GM21526 (cell line): Measurements from ENCODE around the gene ABCB11.
A peak's percentile ranks its signal among the peaks of the same experiment; 100 is the strongest.
"Not testable (repeated sequence)": the region's sequence is repeated elsewhere in the genome, so short reads cannot be mapped to it uniquely, and the experiment has no call there.

Experiments
- ATAC-seq: cut with Tn5 transposase; IDR thresholded peaks from one replicate; pipeline ENCODE4 v1.9.1; 2021; ENCODE audit warnings: moderate library complexity; ENCODE audit not compliant: unreplicated experiment, low FRiP score

The ABCB11 gene

DNA sequence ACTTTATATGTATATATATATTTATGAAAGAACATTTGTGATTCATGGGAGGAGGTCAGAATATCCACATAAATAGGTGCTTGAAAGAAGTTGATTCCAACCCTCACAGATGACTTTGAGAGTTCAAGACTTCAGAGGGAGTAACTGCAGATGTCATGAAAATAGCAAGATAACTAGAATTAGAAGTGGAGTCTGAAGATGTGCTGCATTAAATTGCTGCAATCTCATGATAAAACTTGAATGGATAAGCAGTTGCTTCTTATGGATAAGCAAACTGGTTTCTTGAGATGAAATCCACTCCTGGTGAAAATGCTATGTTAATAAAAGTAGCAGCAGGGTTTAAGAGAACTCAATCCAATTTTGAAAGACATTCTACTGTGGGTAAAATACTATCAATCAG is 89.8 kb downstream of the ABCB11 start:
- ATAC-seq: no peak

GRCh38 chr2:168939918-168940317 is 91.2 kb downstream of the ABCB11 start:
- ATAC-seq: peak; percentile 83

DNA sequence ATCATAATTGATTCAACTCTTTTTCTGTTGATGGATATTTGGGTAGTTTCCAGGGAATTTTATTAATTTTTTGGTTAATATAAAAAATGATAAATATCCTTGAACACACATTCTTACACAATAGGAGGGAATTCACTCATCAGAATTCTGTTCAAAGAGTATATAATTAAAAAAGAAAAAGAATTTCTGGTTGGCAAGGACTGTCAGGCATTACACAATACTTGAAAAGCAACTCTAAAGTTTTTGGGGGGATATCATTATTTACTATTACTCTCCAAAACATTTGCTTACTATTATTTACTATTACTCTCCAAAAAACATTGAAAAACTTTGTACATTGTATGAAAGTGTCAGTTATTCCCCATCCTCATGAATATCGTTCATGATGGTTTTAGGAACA is 92.1 kb downstream of the ABCB11 start:
- ATAC-seq: no peak

- no peak for ATAC-seq
Measured at GRCh38 chr2:168935810-168936581, 95.1 kb downstream of the ABCB11 start.

DNA sequence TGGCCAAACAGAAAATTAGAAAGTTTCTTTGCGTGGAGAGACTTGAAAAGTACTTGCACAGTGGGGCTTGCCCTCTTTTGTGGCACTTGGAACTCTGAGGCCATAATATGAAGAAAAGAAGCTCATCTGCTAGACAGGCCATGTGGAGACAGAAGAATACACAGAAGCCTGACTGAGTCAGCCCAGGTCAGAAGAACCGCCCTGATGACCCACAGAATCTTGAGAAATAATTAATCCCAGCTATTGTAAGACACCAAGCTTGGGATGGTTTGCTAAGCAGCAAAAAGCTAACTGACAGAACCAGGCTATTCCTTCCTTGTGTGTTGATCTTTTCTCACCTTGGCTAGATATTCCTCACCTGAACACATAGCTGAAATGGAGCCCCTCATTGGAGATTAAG is 96.3 kb downstream of the ABCB11 start:
- no peak for ATAC-seq

DNA sequence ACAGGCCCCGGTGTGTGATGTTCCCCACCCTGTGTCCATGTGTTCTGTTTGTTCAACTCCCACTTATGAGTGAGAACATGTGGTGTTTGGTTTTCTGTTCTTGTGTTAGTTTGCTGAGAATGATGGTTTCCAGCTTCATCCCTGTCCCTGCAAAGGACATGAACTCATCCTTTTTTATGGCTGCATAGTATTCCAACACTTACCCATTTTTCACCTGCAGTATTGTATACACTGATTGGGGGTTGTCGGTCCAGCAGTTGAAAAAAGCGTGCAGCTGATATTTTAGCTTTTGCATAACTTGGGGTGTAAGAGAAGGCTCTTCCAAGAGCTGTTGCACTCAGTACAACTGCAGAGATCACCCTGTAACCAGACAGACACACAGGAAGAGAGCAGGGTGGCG is 99.0 kb downstream of the ABCB11 start:
- not testable (repeated sequence) for ATAC-seq

GRCh38 chr2:168930242-168930641 is 100.9 kb downstream of the ABCB11 start:
- ATAC-seq: no peak

GRCh38 chr2:168929031-168929430 is 102.1 kb downstream of the ABCB11 start:
- no peak for ATAC-seq

- no peak for ATAC-seq
Measured at GRCh38 chr2:168928113-168928831, 102.9 kb downstream of the ABCB11 start.

DNA sequence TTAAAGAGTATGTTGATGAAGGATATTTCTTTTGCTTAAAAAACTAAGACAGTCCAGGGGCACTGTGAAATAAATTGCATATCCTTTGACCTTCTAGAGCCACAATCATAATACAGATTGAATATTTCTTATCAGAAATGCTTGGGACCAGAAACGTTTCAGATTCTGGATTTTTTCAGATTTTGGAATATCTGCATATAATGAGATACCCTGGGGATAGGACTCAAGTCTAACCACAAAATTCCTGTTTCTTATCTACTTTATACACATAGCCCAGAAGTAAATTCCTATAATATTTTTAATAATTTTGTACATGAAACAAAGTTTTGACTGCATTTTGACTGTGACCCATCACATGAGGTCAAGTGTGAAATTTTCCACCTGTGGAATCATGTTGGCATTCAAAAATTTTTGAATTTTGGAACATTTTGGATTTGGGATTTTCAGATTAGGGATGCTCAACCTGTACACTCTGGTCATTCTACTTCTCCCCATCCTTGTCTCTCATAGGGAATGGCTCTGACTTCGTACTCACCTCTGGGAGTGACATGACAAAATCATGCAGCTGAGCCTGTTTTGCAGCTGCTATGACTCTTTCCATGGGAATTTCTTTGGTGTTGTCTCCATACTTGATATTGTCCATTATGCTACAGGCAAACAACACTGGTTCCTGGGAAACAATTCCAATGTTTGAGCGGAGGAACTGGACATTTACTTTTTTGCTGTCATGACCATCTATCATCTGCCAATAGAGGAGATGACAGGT is 104.3 kb downstream of the ABCB11 start:
- ATAC-seq: no peak

- no peak for ATAC-seq
Measured at GRCh38 chr2:168920504-168921157, 110.5 kb downstream of the ABCB11 start.

GRCh38 chr2:168916331-168916675 is 114.8 kb downstream of the ABCB11 start:
- ATAC-seq: no peak

DNA sequence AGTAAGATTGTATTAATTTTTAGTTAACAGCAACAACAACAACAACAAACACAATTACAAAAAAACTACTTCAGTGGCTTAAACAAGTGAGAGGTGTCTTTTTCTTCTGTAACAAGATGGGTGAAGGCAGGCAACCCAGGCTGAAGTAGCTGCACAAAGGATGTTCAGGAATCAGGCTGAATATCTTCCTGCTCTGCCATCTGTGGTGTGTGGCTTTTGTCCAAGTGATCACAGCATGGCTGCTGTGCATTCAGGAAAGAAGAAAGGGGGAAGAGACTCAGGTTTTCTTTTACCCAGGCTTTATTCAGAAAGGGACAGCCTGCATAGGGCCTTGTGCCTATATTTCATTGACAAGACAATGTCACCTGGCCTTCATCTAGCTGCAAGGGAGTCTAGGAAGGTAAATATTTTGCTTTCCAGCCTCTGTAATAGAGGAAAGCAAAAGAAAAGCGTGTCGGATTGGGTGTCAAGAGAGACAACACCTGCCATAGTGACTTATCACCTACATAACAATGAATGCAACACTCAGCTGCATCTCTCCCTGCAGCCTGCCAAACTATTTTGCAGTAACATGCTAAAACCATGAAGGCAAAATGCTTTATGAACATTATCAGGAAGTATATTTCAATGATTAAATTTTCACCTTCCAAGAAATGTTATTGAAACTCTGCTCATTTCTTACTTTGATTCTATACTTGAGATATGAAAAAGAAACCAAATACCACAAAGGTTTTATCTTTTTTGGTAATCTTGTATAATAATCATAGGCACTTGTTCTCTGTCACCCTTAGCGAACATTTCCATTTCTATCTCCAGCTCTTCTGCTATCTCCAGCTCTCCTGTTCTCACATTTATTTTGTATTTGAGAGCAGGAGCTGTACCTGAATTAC is 115.4 kb downstream of the ABCB11 start:
- no peak for ATAC-seq

DNA sequence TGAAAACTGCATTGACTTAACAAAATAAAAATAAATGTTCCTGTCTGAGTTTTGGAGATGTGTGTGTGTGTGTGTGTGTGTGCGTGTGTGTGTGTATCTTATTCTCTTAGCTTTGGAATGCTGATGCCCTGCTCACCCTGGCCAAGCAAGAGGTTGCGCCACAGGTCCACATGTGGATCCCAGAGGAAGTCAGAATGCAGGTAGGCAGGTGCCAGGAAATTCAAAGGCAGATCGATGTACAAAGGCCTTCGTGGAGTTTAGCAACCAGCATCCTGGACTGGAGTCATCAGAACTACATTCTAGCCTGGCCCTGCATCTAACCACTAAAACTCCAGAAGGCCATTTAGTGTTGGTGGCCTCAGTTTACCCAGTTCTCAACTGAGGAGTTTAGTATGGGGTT is 117.6 kb downstream of the ABCB11 start:
- no peak for ATAC-seq

DNA sequence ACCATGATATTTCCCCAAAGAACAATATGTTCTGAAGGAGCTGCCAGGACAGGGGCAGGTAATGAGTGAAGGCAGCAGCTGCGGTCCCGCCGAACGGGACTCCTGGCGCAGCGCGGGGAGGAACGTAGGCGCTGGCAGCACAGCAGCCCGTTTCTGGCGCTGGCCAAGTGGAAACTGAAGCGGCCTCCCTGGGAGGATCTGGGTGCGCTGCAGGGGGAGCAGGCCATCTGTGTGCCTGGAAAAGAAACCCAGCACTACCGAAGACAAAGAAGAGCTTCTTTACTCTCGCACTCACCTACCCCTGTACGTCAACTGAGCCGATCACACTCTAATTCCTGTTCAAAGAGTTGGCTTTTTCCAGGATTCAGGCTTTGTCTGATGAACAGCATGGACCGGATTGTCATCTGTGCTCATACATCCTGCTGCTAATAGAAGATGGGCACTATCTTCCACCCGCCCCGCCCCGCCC is 118.2 kb downstream of the ABCB11 start:
- no peak for ATAC-seq

- no peak for ATAC-seq
Measured at GRCh38 chr2:168912466-168912865, 118.7 kb downstream of the ABCB11 start.

GRCh38 chr2:168910330-168910729 is 120.8 kb downstream of the ABCB11 start:
- ATAC-seq: no peak

- no peak for ATAC-seq
Measured at GRCh38 chr2:168907940-168908662, 123.0 kb downstream of the ABCB11 start.

DNA sequence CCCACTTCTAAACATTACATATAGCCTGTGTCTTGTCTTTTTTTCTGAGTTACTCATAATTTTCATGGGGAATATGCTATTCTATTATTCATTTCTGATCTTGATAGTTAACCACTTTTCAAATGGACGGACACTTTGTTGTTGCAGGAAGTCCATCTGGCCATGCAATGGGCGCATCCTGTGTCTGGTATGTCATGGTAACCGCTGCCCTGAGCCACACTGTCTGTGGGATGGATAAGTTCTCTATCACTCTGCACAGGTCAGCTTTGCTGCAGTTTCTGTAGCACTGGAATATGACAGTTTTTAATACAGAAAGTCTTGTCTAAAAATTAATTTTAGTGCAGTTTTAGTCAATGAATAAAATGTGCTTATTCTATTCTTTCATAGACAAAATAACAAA is 126.8 kb downstream of the ABCB11 start:
- ATAC-seq: no peak
